Karpas-422 (cell line): ENCODE data around the gene SMARCD3. TPM values are rescaled to one million over a fixed set of nuclear protein-coding genes. Genes with fewer than 3 reads are reported as not detected.

Experiments
- DNase-seq: peaks from one replicate; pipeline ENCODE4 v3.0.0-alpha.2; 2015
- H2AFZ ChIP-seq: fragments of 200-600 bp; sonication (generic); 2 replicates; pipeline ENCODE4 v1.6.1; 2014; ENCODE audit warnings: antibody characterized with exemption, low read length, mixed read lengths
- H3K27ac ChIP-seq: fragments of 200-600 bp; sonication (generic); 2 replicates; pipeline ENCODE4 v1.5.1; 2014; ENCODE audit warnings: mild to moderate bottlenecking, low read length, moderate library complexity
- H3K27me3 ChIP-seq: fragments of 200-600 bp; sonication (generic); 2 replicates; pipeline ENCODE4 v1.6.1; 2014; ENCODE audit warnings: low read length, mixed read lengths
- H3K36me3 ChIP-seq: fragments of 200-600 bp; sonication (generic); 2 replicates; pipeline ENCODE4 v1.6.1; 2014; ENCODE audit warnings: low read length, mixed read lengths; ENCODE audit not compliant: insufficient read depth
- H3K4me1 ChIP-seq: fragments of 200-600 bp; sonication (generic); 2 replicates; pipeline ENCODE4 v1.6.1; 2014; ENCODE audit warnings: mild to moderate bottlenecking, low read length, mixed read lengths
- H3K4me2 ChIP-seq: fragments of 200-600 bp; sonication (generic); 2 replicates; pipeline ENCODE4 v1.6.1; 2014; ENCODE audit warnings: low read length, low read depth, mild to moderate bottlenecking; ENCODE audit not compliant: poor library complexity, severe bottlenecking
- H3K4me3 ChIP-seq: fragments of 200-600 bp; sonication (generic); 2 replicates; pipeline ENCODE4 v1.5.1; 2014; ENCODE audit warnings: mild to moderate bottlenecking, antibody characterized with exemption, low read length, mixed read lengths
- H3K79me2 ChIP-seq: fragments of 200-600 bp; sonication (generic); 2 replicates; pipeline ENCODE4 v1.6.1; 2014; ENCODE audit warnings: mild to moderate bottlenecking, low read length, mixed read lengths
- H3K9ac ChIP-seq: fragments of 200-600 bp; sonication (generic); 2 replicates; pipeline ENCODE4 v1.6.0; 2014; ENCODE audit warnings: low read length
- H3K9me2 ChIP-seq: fragments of 200-600 bp; sonication (generic), shearing (Covaris generic); replicated peaks from 2 replicates; pipeline ENCODE4 v1.6.0; 2014; ENCODE audit warnings: mild to moderate bottlenecking, low read length, moderate library complexity; ENCODE audit not compliant: insufficient read depth
- H3K9me3 ChIP-seq: fragments of 300-700, 200-600 bp; sonication (generic); 2 replicates; pipeline ENCODE4 v1.6.1; 2014; ENCODE audit warnings: low read length, mixed read lengths
- H4K20me1 ChIP-seq: fragments of 200-600 bp; sonication (generic); 2 replicates; pipeline ENCODE4 v1.6.1; 2014; ENCODE audit warnings: mild to moderate bottlenecking, antibody characterized with exemption, low read length, low read depth; ENCODE audit not compliant: insufficient read depth
- total RNA-seq: library from RNA; depleted of rRNA; stranded (reverse); fragments of >200 nt; shearing (Covaris generic); gene quantifications from 2 replicates; pipeline ENCODE4 v1.2.3, GENCODE V29; 2014; ENCODE audit warnings: low replicate concordance

The SMARCD3 gene
- total RNA-seq, 1 experiment from 2014 or later = 3.2 TPM

GRCh38 chr7:151247611-151248345, 716 bp downstream of the SMARCD3 start:
- DNase-seq = no peak
- no peak overlapping the region for H3K9ac ChIP-seq
- no peaks in the 10 kb centered on the region for H3K9me2 ChIP-seq
- H4K20me1 ChIP-seq = no peaks in the 10 kb centered on the region; the same call in 1 of the 2 replicates
- no peaks in the 10 kb centered on the region for H3K27me3 ChIP-seq
- H3K9me3 ChIP-seq = no peaks in the 10 kb centered on the region
- peaks cover 36% of the 10 kb centered on the region for H3K4me1 ChIP-seq
- peak overlapping the region; percentile 28; the same call in 1 of the 2 replicates for H3K4me3 ChIP-seq
- H3K27ac ChIP-seq = no peak overlapping the region
- H3K36me3 ChIP-seq = no peaks in the 10 kb centered on the region
- no peaks in the 10 kb centered on the region for H3K79me2 ChIP-seq
- peak overlapping the region; percentile 43 for H3K4me2 ChIP-seq
- H2AFZ ChIP-seq = no peak overlapping the region

DNA sequence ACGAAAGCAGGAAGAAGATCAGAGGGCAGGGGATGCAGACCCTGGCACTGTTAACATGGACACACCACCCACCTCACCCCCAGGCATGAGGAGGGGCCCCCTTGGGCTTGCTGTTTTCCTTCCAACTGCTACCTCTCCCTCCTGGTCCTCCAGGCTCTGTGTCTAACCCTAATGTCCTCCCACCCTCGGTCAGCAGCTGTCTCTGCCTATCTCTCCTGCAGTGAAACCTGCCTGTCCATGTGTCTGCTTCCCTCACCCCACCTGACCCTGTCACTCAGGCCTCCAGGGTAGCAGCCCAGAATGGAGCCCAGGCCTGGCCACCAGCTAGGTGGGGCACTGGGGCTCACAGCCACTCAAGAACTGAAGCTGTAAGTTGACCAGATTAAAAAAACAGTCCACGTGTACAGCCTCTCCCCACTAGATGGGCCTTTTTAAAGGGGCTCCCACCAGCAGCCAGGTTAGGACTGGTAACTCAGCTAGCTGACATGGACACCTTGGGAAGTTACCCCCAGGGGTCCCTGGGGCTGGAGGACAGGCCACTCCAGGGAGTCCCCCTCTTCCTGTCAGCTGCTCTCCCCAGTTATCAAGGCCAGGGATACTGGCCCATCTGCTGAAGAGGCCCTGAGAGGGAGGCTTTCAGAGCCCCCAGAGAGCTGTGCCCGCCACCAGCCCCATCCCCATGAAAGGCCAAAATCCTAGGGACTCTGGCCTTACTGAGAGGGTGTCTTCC, 1.5 kb downstream of the SMARCD3 start:
- Histone ChIP-seq H3K9me3 (no peaks in the 10 kb centered on the region), H3K79me2 (no peaks in the 10 kb centered on the region), H3K9me2 (no peaks in the 10 kb centered on the region), H4K20me1 (no peaks in the 10 kb centered on the region; the same call in 1 of the 2 replicates), H2AFZ (no peak overlapping the region), H3K27me3 (no peaks in the 10 kb centered on the region), H3K4me1 (peaks cover 37% of the 10 kb centered on the region), H3K27ac (no peak overlapping the region), H3K4me2 (no peak overlapping the region), H3K4me3 (no peak overlapping the region), H3K36me3 (no peaks in the 10 kb centered on the region), H3K9ac (no peak overlapping the region)
- DNase-seq = no peak

DNA sequence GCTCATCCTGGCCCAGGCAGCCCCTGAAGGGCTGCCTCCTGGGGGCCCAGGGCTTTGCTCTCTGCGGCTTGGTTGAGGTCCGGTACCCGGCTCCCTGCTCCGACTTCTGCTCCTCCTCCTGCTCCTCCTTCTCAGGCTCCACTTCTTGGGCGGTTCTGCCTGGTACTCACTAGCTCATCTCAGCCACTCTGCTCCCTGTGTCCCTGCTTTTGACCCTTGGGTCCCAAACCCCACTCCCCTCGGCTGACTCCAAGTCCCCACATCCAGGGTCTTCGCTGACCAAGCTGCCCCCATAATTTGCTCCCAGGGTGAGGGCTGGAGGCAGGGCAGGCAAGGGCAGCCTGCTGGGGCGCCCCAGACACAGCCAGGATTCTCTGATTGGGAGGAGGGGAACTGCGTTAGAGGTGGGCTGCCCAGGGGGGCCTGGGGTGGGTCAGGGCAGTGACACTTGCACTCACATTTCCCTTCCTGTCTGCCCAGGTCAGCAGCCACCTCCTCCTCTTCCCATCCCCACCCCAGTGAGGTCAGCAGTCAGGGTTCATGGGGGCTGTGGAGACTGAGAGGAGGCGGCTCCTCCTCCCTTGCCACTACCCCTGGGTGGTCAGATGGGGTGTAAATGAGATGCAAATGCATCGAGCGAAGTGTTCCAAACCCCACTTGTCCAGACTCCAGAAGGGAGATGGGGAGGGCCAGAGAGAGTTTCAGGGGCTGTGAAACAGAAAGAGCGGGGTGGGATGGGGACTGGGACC, 2.2 kb downstream of the SMARCD3 start:
- Histone ChIP-seq H3K27ac (no peak overlapping the region), H3K36me3 (no peaks in the 10 kb centered on the region), H3K27me3 (no peaks in the 10 kb centered on the region), H3K9me2 (no peaks in the 10 kb centered on the region), H3K4me2 (no peak overlapping the region), H2AFZ (no peak overlapping the region), H3K4me3 (no peak overlapping the region), H3K9me3 (no peaks in the 10 kb centered on the region), H3K4me1 (peaks cover 35% of the 10 kb centered on the region), H3K9ac (no peak overlapping the region), H4K20me1 (no peaks in the 10 kb centered on the region; the same call in 1 of the 2 replicates), H3K79me2 (no peaks in the 10 kb centered on the region)
- no peak for DNase-seq

- peak overlapping the region; percentile 42; the same call in 1 of the 2 replicates for H3K4me3 ChIP-seq
- DNase-seq = peak; percentile 86
- peaks cover 33% of the 10 kb centered on the region for H3K4me1 ChIP-seq
- no peak overlapping the region for H3K27ac ChIP-seq
- no peaks in the 10 kb centered on the region for H3K79me2 ChIP-seq
- no peaks in the 10 kb centered on the region for H3K27me3 ChIP-seq
- 0 out of 2 replicates have a peak overlapping the region, but pooled peaks have one; percentile 10 for H3K9ac ChIP-seq
- H3K9me3 ChIP-seq = no peaks in the 10 kb centered on the region
- H3K36me3 ChIP-seq = no peaks in the 10 kb centered on the region
- no peak overlapping the region for H2AFZ ChIP-seq
- peak overlapping the region; percentile 58 for H3K4me2 ChIP-seq
- H4K20me1 ChIP-seq = peaks cover 5% of the 10 kb centered on the region; the same call in 1 of the 2 replicates
- H3K9me2 ChIP-seq = no peaks in the 10 kb centered on the region
Measured at GRCh38 chr7:151245360-151246101, 3.0 kb downstream of the SMARCD3 start.

- H3K27me3 ChIP-seq = no peaks in the 10 kb centered on the region
- peak overlapping the region; percentile 42; the same call in 1 of the 2 replicates for H3K4me3 ChIP-seq
- H2AFZ ChIP-seq = no peak overlapping the region
- no peak overlapping the region for H3K27ac ChIP-seq
- no peak for DNase-seq
- H3K9me2 ChIP-seq = no peaks in the 10 kb centered on the region
- H3K79me2 ChIP-seq = no peaks in the 10 kb centered on the region
- H3K36me3 ChIP-seq = no peaks in the 10 kb centered on the region
- H3K9me3 ChIP-seq = no peaks in the 10 kb centered on the region
- H3K9ac ChIP-seq = 0 out of 2 replicates have a peak overlapping the region, but pooled peaks have one; percentile 10
- H3K4me1 ChIP-seq = peaks cover 33% of the 10 kb centered on the region
- H3K4me2 ChIP-seq = peak overlapping the region; percentile 58
- peaks cover 5% of the 10 kb centered on the region; the same call in 1 of the 2 replicates for H4K20me1 ChIP-seq
Measured at GRCh38 chr7:151244841-151245346, 3.6 kb downstream of the SMARCD3 start.

GRCh38 chr7:151244196-151244840, 4.2 kb downstream of the SMARCD3 start:
- peak; percentile 88 for DNase-seq

More at GRCh38 chr7:151244196-151244840, 4.2 kb downstream of the SMARCD3 start:
- H3K9me2 ChIP-seq = no peaks in the 10 kb centered on the region
- no peaks in the 10 kb centered on the region for H3K27me3 ChIP-seq
- peaks cover 30% of the 10 kb centered on the region for H3K4me1 ChIP-seq
- H3K79me2 ChIP-seq = no peaks in the 10 kb centered on the region
- no peaks in the 10 kb centered on the region for H3K36me3 ChIP-seq
- H4K20me1 ChIP-seq = peaks cover 5% of the 10 kb centered on the region; the same call in 1 of the 2 replicates
- no peak overlapping the region for H3K4me3 ChIP-seq
- H3K4me2 ChIP-seq = peak overlapping the region; percentile 58
- no peak overlapping the region for H3K9ac ChIP-seq
- H3K9me3 ChIP-seq = no peaks in the 10 kb centered on the region
- no peak overlapping the region for H2AFZ ChIP-seq
- H3K27ac ChIP-seq = no peak overlapping the region
